GM23338 (cell line): ENCODE data around the gene SOX11.

ENCODE experiments used
- CREB1 ChIP-seq: fragments of 250-450 bp; sonication (Bioruptor Pico); IDR thresholded peaks from 2 replicates; pipeline ENCODE4 v1.5.0; 2020; ENCODE audit warnings: low read depth, mild to moderate bottlenecking, moderate library complexity
- EZH2 ChIP-seq: fragments of 200-600 bp; sonication (generic); IDR thresholded peaks from one replicate; pipeline ENCODE4 v1.8.0; 2017; ENCODE audit warnings: antibody characterized with exemption, mild to moderate bottlenecking, low read depth; ENCODE audit not compliant: unreplicated experiment
- EZH2phosphoT487 ChIP-seq: fragments of 200-600 bp; sonication (generic); IDR thresholded peaks from one replicate; pipeline ENCODE4 v1.8.1; 2018; ENCODE audit warnings: antibody characterized with exemption; ENCODE audit not compliant: unreplicated experiment
- JUNB ChIP-seq: IDR thresholded peaks from one replicate; pipeline ENCODE4 v1.6.1; 2016; ENCODE audit warnings: antibody characterized with exemption; ENCODE audit not compliant: unreplicated experiment
- NANOG ChIP-seq: IDR thresholded peaks from 2 replicates; pipeline ENCODE4 v1.6.1; 2016; ENCODE audit warnings: antibody characterized with exemption, borderline replicate concordance
- POLR2AphosphoS5 ChIP-seq: IDR thresholded peaks from 2 replicates; pipeline ENCODE4 v1.6.1; 2016; ENCODE audit warnings: antibody characterized with exemption, low read depth
- STAT1 ChIP-seq: IDR thresholded peaks from one replicate; pipeline ENCODE4 v1.6.1; 2016; ENCODE audit warnings: antibody characterized with exemption; ENCODE audit not compliant: unreplicated experiment
- ZNF114 ChIP-seq: fragments of 250-450 bp; sonication (Bioruptor Pico); IDR thresholded peaks from 2 replicates; pipeline ENCODE4 v1.5.0; 2020; ENCODE audit warnings: mild to moderate bottlenecking, moderate library complexity
- ZNF331 ChIP-seq: fragments of 250-450 bp; sonication (Bioruptor Pico); IDR thresholded peaks from 2 replicates; pipeline ENCODE4 v1.5.0; 2020; ENCODE audit warnings: low read depth, mild to moderate bottlenecking, moderate library complexity
- TF ChIP-seq, protein P1 (sequence below), 2 experiments: fragments of 200-600 bp in 1 of 2; sonication (generic) in 1 of 2; conservative IDR thresholded peaks; 2 replicates each; pipeline versions ENCODE4 v1.5.1 to v1.6.1; 2016 to 2017; ENCODE audit warnings: antibody characterized with exemption in 2 of 2, low read depth in 2 of 2, mild to moderate bottlenecking in 2 of 2, moderate library complexity in 1 of 2
- TF ChIP-seq, protein P2 (sequence below): IDR thresholded peaks from one replicate; pipeline ENCODE4 v1.6.1; 2018; ENCODE audit warnings: antibody characterized with exemption; ENCODE audit not compliant: unreplicated experiment
- TF ChIP-seq, protein P3 (sequence below): IDR thresholded peaks from 2 replicates; pipeline ENCODE4 v1.6.1; 2016; ENCODE audit warnings: antibody characterized with exemption

DNA sequence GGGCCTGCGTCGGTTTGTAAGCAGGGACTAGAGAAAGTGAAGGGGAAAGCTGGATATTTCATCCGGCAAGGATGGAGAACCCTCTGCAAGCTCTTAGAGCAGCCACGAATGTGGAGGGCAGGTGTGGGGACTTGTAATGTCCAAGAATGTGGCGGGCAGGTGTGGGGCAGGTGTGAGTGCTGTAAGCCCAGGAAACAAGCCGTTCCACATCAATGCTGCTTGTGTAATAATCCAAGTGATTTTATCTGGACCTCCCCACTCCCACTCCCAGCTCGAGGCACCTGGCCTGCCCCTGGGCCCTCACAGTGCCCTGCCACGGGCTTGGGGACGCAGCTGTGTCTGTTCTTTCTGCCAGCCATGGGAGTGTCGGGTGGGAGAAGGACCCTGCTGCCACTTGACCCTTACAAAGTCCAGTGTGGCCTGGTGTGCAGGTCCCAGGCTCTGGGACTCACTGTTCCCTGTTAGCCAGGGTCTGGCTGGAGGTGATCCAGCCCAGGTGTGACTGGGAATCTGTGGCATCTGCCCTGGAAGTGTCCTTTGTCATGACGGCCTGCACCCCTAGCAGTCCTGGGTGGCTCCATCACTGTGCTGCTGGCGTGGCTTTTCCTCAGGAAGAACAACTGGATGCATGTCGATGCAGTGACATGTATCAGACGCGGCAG lies 42.8 kb downstream of the SOX11 start:
- TF ChIP-seq, protein P1, sequence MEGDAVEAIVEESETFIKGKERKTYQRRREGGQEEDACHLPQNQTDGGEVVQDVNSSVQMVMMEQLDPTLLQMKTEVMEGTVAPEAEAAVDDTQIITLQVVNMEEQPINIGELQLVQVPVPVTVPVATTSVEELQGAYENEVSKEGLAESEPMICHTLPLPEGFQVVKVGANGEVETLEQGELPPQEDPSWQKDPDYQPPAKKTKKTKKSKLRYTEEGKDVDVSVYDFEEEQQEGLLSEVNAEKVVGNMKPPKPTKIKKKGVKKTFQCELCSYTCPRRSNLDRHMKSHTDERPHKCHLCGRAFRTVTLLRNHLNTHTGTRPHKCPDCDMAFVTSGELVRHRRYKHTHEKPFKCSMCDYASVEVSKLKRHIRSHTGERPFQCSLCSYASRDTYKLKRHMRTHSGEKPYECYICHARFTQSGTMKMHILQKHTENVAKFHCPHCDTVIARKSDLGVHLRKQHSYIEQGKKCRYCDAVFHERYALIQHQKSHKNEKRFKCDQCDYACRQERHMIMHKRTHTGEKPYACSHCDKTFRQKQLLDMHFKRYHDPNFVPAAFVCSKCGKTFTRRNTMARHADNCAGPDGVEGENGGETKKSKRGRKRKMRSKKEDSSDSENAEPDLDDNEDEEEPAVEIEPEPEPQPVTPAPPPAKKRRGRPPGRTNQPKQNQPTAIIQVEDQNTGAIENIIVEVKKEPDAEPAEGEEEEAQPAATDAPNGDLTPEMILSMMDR (conservative IDR thresholded peaks at IDR 0.05; ENCODE audit: low read depth in 2 of 2): no peak
- TF ChIP-seq, protein P2, sequence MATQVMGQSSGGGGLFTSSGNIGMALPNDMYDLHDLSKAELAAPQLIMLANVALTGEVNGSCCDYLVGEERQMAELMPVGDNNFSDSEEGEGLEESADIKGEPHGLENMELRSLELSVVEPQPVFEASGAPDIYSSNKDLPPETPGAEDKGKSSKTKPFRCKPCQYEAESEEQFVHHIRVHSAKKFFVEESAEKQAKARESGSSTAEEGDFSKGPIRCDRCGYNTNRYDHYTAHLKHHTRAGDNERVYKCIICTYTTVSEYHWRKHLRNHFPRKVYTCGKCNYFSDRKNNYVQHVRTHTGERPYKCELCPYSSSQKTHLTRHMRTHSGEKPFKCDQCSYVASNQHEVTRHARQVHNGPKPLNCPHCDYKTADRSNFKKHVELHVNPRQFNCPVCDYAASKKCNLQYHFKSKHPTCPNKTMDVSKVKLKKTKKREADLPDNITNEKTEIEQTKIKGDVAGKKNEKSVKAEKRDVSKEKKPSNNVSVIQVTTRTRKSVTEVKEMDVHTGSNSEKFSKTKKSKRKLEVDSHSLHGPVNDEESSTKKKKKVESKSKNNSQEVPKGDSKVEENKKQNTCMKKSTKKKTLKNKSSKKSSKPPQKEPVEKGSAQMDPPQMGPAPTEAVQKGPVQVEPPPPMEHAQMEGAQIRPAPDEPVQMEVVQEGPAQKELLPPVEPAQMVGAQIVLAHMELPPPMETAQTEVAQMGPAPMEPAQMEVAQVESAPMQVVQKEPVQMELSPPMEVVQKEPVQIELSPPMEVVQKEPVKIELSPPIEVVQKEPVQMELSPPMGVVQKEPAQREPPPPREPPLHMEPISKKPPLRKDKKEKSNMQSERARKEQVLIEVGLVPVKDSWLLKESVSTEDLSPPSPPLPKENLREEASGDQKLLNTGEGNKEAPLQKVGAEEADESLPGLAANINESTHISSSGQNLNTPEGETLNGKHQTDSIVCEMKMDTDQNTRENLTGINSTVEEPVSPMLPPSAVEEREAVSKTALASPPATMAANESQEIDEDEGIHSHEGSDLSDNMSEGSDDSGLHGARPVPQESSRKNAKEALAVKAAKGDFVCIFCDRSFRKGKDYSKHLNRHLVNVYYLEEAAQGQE: no peak
- TF ChIP-seq, protein P3, sequence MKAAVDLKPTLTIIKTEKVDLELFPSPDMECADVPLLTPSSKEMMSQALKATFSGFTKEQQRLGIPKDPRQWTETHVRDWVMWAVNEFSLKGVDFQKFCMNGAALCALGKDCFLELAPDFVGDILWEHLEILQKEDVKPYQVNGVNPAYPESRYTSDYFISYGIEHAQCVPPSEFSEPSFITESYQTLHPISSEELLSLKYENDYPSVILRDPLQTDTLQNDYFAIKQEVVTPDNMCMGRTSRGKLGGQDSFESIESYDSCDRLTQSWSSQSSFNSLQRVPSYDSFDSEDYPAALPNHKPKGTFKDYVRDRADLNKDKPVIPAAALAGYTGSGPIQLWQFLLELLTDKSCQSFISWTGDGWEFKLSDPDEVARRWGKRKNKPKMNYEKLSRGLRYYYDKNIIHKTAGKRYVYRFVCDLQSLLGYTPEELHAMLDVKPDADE: no peak
- TF ChIP-seq EZH2: no peak
- TF ChIP-seq POLR2AphosphoS5: no peak
- no peak for TF ChIP-seq JUNB
- TF ChIP-seq CREB1 (CRISPR knock-in tag): no peak
- TF ChIP-seq ZNF114 (CRISPR knock-in tag): no peak
- no peak for TF ChIP-seq ZNF331
- no peak for TF ChIP-seq EZH2phosphoT487
- no peak for TF ChIP-seq STAT1
- no peak for TF ChIP-seq NANOG
